ENCODE results near the gene NFIA.
A peak's percentile ranks its signal among the peaks of the same experiment; 100 is the strongest.

NFIA gene

GRCh38 chr1:61315011-61315410, 232.7 kb downstream of the NFIA start:
- FAIRE-seq = no peak

DNA sequence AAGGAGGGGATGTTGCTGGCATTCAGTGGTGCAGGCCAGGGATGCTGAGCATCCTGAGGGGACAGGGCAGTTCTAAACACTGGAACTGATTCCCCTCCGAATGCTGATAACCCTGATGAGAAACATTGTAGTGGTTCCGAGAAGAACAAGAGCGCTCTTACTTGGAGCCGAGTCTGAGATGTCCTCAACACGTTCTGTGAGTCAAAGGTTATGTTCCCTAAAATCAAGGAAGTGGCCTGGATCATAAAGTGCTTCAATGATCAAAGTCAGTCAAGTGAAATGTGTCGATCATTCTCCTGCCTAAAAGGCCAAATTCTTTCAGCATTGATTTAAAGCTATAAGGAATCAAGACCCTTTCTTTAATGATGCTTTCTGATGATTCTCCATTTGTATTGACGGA, 234.1 kb downstream of the NFIA start:
- FAIRE-seq = no peak

- no peak for FAIRE-seq
Observed at GRCh38 chr1:61318319-61319125, 236.2 kb downstream of the NFIA start.

- no peak for FAIRE-seq
Observed at GRCh38 chr1:61320575-61320974, 238.2 kb downstream of the NFIA start.

DNA sequence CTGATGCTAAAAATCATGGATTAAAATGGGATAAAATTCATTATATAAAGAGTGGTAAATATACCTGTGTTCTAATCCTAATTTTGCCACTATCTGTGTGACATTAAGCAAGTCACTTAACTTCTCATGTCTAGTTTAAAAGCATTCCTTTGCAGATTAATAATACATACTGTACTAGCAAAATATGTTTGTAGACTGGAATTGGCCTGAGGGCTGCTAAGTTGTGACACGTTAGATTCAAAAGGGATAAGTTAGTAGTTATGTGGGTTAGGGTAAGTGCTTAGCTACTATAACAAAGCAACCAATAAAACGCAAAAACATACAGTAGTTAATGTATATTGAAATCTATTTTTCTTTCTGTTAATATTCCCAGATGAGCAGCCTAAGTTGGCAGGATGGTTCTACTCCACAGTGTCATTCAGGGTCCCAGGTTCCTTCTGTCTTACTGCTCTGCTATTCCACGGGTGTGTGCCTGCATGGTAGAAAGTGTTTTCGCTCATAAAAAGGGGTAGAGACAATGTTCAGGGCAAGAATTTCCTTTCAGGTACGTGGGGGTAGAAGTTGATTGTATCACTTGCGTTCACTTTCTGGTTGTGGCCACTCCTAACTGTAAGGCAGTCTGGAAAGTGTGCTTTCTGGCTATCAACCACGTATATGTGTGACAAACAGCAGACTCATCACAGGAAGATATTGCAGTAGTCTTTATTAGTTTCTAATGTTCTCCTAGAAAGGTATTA, 239.8 kb downstream of the NFIA start:
- FAIRE-seq = no peak

DNA sequence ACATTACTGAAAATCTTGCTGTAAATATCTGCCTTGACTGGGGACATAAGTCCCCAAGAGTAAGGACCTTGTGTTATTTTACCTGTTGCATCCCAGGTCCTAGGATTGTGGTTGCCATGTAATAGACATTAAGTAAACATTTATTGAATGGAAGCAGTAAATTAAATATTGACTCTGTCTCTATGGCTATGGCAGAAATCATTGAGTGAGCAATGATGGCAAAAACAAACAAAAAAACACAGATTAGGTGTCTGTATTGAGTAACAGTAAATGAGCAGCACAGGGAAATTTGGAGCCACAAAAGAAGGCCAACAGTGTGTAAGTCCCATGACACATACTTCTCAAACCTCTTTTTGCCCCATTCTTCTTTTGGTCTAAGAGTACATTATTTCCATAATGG, 240.4 kb downstream of the NFIA start:
- FAIRE-seq = no peak

- FAIRE-seq = no peak
Observed at GRCh38 chr1:61323681-61324328, 241.4 kb downstream of the NFIA start.

- no peak for FAIRE-seq
Observed at GRCh38 chr1:61326713-61327112, 244.4 kb downstream of the NFIA start.

GRCh38 chr1:61327436-61327835, 245.1 kb downstream of the NFIA start:
- no peak for FAIRE-seq

GRCh38 chr1:61329556-61329955, 247.2 kb downstream of the NFIA start:
- FAIRE-seq = no peak

- FAIRE-seq = no peak
Observed at GRCh38 chr1:61330018-61330417, 247.7 kb downstream of the NFIA start.

DNA sequence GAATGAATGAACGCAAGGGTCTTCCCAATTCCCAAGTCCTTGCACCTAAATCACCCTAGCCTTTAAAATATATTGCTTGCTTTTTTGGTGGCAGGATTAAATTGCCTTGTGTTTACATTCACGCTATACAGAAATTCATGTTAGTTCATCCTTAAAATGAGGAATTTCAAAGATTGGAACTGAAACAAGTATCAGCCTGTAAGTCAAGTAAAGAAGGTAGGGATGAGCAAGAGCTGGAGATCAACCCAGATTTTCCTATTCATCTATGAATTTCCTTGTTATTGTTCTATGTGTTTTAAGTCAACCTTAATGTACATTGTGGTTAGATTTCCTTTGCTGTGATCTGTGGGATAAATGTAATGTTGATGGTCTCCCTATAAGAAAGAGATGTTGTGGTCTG, 248.2 kb downstream of the NFIA start:
- FAIRE-seq = no peak

DNA sequence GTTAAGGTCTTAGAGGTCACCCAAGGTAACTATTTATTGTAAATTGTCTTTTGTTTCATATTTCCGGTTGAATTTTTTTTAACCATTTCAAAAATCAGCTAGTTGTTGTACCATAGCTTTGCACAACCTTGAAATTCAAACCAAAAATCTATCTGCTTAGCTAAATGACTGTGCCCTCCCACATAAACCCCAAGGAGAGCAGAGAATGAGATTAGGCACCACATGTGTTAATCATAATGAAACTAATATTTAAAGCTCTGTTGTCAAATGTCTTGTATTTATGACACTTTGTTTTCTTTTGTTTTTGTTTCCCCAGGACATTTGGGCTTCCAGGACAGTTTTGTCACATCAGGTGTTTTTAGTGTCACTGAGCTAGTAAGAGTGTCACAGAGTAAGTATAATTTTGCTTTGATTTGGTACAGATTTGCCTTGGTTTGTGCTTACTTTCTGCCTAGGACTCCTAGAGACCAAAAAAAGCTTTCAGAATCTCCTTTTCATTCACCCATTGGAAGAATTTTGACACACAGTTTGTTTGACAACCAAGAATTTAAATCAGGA, 249.9 kb downstream of the NFIA start:
- FAIRE-seq = no peak

- FAIRE-seq = no peak
Observed at GRCh38 chr1:61332796-61333195, 250.4 kb downstream of the NFIA start.

DNA sequence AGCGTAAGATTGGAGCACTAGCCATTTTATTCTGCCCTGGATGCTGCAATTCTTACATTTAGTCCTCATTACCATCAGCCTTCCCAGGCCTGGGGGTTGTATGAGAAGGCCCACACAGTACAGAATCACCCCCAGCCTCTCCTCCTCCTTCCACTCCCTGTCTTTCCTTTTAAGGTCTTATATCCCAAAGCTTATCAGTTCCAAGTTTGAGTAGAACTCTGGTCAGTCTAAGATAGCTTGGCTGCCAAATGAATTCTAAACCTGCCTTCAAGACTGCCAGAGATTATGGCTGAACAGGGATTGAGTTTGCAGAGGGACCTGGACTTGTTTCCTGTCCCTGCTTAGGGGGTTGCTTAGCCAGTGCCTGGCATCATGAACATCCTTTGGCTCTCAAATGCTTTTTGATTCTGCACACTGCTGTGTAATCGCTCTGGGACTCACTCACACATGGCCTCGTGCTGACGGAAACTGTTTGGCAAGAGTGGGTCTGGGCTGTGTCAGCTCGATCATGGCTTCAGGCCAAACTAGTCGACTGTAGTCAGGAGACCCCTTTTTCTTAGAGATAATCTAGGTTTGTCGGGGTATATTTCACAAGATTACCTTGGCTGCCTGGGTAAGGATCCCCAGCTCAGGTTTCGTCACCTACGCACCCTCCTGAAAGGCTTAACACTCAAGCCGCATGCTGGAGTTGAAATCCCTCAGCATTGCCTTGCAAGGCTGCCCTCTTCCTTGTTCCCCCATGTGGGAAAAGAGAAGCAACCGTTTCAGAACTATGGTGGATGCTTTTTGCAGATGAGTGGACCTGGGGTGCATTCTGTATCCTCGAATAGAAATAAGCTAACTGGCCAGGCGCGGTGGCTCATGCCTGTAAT, 252.6 kb downstream of the NFIA start:
- no peak for FAIRE-seq

GRCh38 chr1:61337037-61337436, 254.7 kb downstream of the NFIA start:
- no peak for FAIRE-seq

- FAIRE-seq = no peak
Observed at GRCh38 chr1:61337441-61337951, 255.1 kb downstream of the NFIA start.

GRCh38 chr1:61337981-61338848, 255.9 kb downstream of the NFIA start:
- peak; percentile 12 for FAIRE-seq

DNA sequence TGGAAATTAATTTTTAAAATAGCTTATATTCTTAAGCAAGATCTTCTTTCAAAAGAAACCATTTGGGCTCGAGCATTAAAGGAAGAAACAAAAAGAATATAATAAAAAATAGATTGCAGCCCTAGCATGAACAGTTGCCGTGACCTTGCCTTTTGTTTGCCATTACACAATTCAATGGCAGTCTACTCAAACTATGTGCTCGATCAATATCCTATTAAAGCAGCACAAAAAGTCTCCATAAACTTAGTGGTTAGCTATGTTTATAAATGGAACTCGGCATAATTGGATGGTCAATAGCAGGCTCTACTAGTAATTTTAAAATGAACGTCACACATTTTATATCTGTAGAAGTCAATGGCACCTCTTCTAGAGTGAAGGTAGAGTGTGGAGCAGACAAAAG, 256.5 kb downstream of the NFIA start:
- no peak for FAIRE-seq

GRCh38 chr1:61341426-61341825, 259.1 kb downstream of the NFIA start:
- FAIRE-seq = no peak
